Hepatic stellate cell (primary cell): ENCODE results near the gene NAT14.
"Not testable (repeated sequence)": the region's sequence is repeated elsewhere in the genome, so short reads cannot be mapped to it uniquely, and the experiment has no call there.

Experiments
- DNase-seq: peaks from one replicate; pipeline ENCODE4 v3.0.0; 2011; ENCODE audit warnings: low spot score

The NAT14 gene

GRCh38 chr19:55486971-55487923 is 2.3 kb downstream of the NAT14 start:
- peak; percentile 96 for DNase-seq

- DNase-seq: peak; percentile 69
Observed at GRCh38 chr19:55487924-55488687, 3.1 kb downstream of the NAT14 start, which contains the start of gene SSC5D. TSS of gene SSC5D (plus strand) at chr19:55488436. CDS start at chr19:55488590, 154 bp downstream.

- no peak for DNase-seq
Observed at GRCh38 chr19:55488986-55489710, 4.2 kb downstream of the NAT14 start.

GRCh38 chr19:55489711-55490477 is 4.9 kb downstream of the NAT14 start:
- no peak for DNase-seq

GRCh38 chr19:55490478-55491432 is 5.8 kb downstream of the NAT14 start:
- no peak for DNase-seq

GRCh38 chr19:55491546-55492360 is 6.8 kb downstream of the NAT14 start:
- no peak for DNase-seq

GRCh38 chr19:55492362-55492944 is 7.5 kb downstream of the NAT14 start:
- no peak for DNase-seq

- DNase-seq: peak; percentile 55
Observed at GRCh38 chr19:55493052-55493644, 8.2 kb downstream of the NAT14 start.

GRCh38 chr19:55493645-55494171 is 8.7 kb downstream of the NAT14 start:
- peak; percentile 44 for DNase-seq

- DNase-seq: peak; percentile 96
Observed at GRCh38 chr19:55494172-55494761, 9.3 kb downstream of the NAT14 start.

GRCh38 chr19:55495646-55496349 is 10.8 kb downstream of the NAT14 start:
- no peak for DNase-seq

- not testable (repeated sequence) for DNase-seq
Observed at GRCh38 chr19:55496820-55497219, 11.8 kb downstream of the NAT14 start.

- DNase-seq: no peak
Observed at GRCh38 chr19:55497763-55498162, 12.8 kb downstream of the NAT14 start.

- no peak for DNase-seq
Observed at GRCh38 chr19:55498246-55498840, 13.4 kb downstream of the NAT14 start.

GRCh38 chr19:55500368-55500952 is 15.5 kb downstream of the NAT14 start:
- DNase-seq: no peak

GRCh38 chr19:55502197-55502952 is 17.4 kb downstream of the NAT14 start:
- no peak for DNase-seq
